NCI-H446 treated with DMSO at 0.1 percent for 48 hours (cell line): ENCODE results near the gene MTMR2.
"Not testable (repeated sequence)": the region's sequence is repeated elsewhere in the genome, so short reads cannot be mapped to it uniquely, and the experiment has no call there.

Experiments used
- DNase-seq: peaks from one replicate; lab custom pipeline; 2025; lab: John Stamatoyannopoulos, UW

MTMR2 gene

DNA sequence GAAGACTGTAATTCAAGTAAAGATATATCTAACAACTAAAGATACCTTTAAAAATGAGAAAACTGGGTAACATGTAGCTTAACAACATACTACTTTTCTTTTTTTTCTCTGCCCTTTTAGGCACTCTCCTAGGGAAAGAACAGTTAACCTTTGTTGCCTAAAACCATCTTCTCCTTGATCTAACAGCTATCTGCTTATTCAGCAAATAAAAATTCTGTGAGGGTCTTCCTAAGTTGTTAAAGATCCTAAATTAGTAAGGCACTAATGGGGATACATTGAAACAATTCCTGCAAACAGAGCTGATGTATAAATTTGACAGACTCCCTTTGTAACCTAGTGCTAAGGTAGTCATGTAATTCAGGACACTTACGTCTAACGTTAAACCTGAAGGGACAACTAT is 39.1 kb downstream of the MTMR2 start:
- no peak for DNase-seq

DNA sequence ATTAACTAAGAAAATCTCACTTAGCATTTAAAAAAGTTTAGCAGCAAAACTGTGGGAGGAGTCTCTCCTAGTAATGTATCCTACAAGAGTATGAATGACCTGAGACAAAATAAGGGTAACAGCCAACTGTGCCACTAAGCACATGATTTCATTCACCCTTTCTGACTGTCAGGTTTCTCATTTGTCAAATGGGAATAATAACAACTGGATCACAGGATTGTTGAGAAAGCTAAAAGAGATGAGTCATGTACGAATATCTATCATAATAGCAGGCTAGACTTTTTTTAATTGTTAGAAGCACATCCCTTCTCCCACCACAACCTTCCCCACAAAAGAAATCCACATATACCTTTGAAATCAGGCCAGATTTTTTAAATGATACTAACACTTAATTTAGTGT is 39.5 kb downstream of the MTMR2 start:
- peak; percentile 31 for DNase-seq

DNA sequence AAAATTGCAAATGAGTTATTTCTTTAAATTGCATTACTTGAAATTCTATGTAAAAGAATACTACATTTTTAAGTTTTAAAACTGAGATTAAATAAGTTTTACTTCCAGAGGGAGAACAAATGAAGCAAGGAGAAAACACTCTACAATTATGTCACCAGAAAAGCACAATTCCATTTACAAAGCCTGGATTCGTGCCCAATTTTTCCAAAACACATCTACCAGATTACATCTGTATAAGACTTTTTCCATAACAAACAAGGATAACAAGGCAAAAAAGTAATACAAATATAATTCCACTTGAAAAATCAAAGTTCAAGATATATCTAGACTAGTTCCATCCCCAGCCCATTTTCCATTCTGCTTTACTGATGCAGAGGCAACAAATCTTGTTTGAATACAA is 40.5 kb downstream of the MTMR2 start:
- DNase-seq, result no peak

DNA sequence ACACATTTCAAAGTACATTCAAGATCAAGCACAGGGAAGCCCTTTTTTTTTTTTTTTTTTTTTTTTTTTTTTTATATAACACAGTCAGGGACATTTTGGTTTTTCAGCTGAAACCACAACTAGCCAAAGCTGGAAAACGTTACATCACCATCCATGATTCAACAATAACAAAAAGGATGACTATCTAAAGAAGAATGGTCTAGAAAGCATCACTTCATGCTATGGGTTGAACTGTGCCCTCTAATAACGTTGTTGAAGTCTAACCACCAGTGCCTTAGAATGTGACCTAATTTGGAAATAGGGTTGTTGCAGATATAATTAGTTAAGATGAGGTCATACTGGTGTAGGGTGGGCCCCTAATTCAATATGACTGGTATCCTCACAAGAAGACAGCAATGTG is 46.6 kb downstream of the MTMR2 start:
- DNase-seq, result no peak

DNA sequence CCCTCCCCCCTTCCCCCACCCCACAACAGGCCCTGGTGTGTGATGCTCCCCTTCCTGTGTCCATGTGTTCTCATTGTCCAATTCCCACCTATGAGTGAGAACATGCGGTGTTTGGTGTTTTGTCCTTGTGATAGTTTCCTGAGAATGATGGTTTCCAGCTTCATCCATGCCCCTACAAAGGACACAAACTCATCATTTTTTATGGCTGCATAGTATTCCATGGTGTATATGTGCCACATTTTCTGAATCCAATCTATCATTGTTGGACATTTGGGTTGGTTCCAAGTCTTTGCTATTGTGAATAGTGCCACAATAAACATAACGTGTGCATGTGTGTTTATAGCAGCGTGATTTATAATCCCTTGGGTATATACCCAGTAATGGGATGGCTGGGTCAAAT is 53.0 kb downstream of the MTMR2 start:
- DNase-seq, result not testable (repeated sequence)

DNA sequence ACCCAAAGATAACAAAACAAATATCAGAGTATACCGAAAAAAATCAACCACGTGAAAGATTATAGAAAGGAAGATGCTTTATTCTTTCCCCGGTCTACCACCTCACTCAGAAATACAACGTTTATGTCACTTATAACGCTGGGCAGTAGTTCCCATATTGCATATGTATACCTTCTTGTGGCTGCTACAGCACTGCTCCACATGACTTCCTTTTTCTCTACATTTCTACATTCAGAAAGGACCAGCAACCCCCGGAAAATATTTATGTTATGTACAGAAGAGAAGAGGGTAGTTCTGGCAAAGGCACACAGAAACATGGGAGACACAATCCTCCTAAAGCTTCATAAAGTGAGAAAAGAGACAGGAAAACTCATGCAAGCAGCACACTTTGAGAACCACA is 56.8 kb downstream of the MTMR2 start:
- DNase-seq, result no peak

DNA sequence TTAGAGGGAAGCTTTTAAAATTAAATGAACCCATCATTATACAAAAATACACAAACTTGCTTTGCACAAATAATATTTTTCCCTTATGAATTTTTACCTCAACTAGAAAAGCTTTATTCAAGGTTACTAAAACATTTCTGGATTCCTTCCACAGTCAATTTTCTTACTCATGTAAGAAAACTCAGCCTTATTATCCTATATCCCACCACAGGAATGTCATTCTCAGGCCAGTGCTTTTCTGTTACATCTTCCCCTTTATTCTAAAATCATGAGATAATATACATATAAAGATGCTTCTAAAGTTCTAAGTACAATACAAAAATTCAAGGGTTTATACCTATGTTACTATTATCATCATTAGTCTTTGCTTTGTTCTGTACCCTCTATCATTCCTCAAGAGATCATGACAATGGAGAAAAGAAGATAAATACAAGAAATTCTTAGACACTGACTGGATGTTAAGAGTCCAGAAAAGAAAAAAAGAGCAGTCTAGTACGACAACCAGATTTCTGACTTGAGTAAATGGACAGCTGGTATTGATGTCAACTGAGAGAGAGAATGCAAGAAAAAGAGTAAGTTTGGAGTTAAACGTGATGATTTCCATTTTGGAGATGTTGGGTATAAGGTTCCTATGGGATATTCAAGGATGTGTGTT is 60.3 kb downstream of the MTMR2 start:
- no peak for DNase-seq

DNA sequence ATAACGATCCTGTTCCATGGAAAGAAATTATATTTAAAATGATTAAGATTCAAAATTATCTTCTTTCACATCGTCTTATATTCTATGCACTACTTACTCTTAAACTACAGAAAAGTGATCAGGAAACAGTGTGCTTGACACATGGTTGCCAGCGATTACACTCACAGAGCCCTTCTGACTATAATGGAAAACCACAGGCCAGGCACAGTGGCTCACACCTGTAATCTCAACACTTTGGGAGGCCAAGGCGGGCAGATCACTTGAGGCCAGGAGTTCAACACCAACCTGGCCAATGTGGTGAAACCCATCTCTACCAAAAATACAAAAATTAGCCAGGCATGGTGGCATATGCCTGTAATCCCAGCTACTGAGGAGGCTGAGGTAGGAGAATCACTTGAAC is 63.9 kb downstream of the MTMR2 start:
- DNase-seq, result not testable (repeated sequence)

DNA sequence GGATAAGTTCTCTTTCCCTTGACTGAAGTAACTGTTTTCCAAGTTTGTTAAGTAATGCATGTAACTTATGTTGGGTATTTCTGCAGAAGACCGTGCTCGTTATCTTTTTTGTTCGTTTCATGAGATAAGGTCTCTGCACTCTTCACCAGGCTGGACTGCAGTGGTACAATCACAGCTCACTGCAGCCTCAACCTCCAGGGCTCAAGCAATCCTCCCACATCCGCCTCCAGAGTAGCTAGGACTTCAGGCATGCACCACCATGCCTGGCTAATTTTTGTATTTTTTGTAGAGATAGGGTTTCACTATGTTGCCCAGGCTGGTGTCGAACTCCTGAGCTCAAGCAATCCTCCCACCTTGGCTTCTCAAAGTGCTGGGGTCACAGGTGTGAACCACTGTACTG is 69.5 kb downstream of the MTMR2 start:
- DNase-seq, result not testable (repeated sequence)

DNA sequence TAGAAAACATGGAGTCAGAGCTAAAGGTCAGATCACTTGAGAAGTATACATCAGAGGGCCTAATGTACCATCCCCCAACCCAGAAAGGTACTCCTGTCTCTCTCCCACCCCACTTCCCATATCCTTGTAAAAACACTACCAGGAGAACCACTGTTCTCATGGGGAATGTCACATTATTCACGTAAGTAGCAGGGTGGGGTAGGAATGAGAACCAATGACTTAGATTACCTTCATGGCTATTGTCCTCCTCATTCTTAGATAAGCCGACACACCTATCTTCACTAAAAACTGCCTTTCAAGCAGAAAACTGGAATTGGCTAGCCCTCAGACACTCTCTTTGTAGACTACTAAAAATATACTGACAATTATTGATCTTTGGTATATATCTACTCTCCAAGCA is 70.0 kb downstream of the MTMR2 start:
- no peak for DNase-seq

DNA sequence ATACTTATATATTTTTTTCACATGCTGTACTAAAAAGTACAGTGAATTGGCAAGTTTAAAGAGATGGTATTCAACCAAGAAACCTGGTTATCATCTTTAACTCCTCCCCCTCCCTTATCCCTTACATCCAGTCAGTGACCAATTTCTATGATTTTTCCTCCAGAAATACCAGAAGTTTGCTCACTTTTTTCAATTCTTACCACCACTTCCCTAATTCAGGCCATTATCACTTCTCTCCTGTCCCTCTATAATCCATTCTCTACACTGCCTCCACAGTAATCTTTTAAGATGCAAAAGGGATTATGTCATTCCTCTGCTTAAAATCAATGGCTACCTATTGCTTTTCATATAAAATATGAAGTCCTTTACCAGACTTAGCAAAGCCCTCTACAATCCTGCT is 70.8 kb downstream of the MTMR2 start:
- no peak for DNase-seq

DNA sequence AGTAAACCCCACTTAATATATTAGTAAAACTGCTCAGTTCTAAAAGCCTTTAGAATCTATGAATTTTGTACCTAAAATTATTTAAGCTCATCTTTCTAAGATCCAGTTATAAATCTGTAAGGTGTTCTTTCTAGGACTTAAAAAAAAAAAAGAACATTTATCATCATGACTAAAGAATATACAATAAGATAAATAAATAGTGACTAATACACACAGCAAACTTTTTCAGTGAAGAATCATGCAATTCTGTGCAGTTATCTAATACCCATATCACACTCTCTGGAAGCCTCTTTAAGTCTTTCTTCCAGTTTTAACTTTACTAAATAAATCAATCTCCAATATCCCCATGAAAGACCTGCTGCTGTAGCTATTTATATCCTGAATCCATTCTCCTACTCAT is 73.8 kb downstream of the MTMR2 start:
- no peak for DNase-seq

DNA sequence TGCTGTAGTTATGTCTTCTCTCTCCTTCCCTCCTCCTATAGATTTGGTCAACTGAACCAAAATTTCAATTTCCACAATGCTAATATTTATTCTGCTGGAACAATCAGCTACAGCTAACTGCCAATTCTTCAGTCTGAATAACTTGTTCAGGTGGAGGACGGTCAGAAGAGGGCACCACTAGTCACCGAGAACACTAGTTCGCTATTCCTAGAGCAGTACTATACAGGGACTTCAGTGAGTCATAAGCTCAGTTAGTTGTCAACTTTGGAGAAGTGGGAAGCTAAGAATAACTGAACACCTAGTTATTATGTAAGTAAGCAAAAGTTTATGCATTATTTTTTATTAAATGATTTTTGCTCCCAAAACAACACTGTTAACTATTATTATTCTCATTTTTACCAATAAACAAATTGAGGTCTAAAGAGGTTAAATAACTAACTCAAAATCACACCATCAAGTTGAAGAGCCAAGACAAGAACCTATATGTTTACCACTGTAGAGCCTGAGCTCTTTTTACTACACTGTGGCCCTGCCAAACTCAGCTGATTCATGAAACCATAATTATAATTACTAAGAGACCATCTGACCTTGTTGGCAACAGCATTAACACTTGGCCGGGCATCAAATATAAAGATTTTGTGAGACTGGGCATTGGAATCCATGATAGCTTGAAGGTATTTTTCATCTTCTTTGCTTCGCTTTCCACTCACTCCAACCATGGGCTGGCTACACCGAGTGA is 74.7 kb downstream of the MTMR2 start:
- DNase-seq, result peak; percentile 80

DNA sequence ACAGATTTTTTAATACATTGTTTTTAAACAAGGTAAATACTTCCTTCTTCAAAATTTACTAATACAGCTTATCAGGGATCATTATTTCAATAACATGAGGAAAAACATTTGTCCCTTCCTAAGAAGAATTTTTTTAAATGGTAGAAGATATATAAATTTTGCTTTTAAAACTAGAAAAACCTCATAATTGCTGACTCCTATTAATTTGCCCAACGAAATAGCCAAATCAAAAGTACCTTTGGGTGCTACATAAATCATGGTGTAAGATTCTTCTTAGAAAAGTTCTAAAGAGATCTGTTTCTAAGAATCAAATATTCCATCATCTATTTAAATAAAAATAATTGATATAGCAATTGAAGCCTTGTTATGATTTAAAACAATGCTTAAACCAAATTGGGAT is 78.7 kb downstream of the MTMR2 start:
- no peak for DNase-seq

DNA sequence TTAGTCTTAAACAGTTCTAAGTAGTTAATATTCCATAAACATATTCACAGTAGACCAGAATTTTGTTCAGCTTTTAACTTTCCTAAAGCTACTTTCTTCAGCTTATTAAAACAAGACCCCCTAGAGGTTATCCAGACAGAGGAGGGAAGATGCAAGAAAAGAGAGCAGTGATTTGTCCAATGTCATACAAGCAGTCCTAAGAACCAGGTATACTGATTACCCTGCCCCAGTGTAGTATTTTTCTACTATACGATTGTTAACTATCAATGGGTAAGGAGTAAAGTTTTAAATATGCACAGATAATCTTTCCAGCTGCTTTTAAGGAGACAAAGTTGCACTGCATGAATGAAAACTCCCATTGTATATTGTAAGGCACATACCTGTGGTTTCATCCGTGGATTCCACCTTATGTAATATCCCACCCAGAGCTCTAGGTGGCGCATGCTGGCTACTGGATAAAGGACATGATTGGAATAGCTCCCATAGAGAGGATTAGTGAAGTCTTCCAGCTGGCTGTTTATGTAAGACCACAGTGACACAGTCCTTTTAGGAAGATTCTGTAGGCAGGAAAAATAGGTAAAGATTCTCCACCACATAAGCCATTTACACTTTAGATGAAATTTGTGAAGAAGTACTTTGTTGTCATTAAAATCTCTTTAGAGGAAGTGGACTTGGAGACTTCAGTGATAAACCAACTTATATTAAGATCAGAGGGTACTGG is 88.0 kb downstream of the MTMR2 start:
- DNase-seq, result peak; percentile 78

DNA sequence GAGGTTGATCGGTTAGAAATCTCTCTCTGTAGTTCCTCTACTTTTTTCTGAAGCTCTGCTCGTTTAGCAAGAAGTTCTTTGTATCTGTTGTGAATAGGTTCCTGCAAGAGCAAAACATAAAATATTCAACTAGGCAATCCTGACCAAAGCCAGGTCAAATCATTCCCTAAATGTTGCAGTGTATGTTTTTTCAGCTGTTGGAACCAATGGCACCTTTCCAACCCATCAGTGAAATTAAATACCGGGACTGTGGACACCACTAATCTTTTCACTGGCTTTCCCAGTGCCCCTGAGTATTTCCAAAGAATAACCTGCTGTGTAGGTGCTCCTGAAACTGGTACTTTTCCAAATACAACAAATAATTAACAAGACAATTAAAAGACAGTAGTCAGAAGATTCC is 88.6 kb downstream of the MTMR2 start:
- DNase-seq, result no peak

DNA sequence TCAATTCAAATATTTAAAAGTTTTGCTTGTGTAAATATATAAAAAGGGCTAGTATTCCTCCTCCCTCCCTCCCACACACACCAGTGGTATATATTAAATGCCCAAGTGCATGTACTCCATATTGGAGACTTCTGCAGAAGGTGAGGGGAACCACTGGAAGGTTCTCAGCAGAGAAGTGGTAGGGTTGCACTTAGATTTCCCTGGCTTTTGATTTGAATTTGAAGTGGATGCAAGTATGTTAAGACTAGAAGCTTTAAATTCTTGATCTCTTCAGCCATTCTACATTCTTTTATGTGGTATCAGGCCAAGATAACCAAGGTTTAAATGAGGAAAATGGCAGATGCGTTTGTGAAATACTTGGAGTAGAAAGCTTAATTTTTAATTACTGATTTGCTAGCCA is 90.5 kb downstream of the MTMR2 start:
- no peak for DNase-seq

DNA sequence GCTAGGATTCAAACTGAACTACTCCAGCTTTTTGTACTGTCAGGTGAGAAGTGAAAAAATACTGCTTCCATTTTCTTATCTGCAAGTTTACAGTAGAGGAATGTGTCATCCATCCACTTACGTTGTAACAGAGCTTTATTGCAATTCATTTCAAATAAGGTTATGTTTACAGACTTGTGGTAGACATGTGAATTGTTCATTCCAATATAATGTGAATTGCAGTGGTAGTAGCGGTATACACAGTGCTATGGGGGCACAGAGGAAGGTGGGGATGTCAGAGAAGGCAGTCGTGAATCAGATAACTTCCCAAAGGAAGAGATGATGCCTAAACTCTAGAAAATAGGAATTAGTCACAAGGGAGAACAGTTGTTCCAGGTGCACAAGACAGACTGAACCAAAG is 91.1 kb downstream of the MTMR2 start:
- DNase-seq, result no peak

DNA sequence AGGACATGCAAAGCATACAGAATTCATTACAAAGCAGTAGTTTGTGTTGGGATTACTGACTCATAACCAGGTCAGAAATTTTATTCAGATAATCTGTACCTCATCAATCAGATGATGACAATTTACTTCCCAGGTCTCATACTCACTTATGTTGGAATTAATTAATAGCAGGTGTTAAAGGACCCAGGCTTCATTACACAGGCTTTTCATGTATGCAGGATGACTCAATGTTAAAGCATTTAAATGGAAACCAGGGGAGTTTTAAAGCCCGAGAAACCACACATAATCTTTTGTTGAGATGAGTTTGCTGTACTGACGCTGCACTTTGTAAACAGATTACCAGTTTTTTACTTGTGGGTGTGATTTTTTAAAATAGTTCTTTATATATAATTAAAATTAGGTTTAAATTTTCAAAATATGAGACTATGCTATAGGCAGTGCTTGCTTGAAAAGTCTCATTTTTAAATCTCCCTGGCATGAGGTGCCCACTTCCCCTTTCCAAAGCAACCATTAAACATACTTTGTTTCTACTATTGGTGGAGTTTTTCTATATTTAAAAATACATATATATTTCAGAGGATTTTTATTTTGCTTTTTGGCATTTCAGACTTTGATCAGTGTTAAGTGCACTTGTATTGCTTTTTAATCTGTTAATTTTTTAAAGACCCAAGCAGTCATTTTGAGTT is 92.6 kb downstream of the MTMR2 start:
- no peak for DNase-seq

DNA sequence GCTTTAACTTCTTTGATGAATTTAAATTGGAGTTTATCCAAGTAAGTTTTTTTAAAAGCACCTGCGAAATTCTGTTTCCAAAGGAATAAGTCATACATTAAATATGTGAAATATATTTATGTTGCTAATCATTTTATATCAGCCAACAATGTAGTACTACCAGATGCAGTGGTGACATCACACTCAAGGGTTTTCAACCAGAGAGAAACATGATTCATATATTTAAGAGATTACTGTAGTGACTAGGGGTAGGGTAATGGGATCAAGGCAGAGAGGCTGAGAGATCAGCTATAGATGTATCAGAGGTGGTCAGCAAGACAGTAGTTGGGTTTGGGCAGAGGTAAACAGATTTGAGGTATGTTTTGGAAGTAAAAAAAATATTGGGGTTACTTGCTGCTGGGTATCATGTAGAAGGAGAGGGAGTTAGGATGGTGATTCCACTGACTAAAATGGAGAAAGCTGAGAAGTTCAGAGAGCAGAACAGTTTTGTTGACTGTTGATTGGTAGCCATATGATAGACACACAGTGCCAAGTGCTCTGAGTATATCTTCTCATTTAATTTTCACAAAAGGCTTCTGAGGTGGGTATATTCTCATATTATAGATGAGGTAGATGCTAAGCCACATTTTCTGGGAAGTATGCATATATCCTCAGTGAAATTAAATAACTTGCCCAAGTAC is 94.2 kb downstream of the MTMR2 start:
- DNase-seq, result no peak

DNA sequence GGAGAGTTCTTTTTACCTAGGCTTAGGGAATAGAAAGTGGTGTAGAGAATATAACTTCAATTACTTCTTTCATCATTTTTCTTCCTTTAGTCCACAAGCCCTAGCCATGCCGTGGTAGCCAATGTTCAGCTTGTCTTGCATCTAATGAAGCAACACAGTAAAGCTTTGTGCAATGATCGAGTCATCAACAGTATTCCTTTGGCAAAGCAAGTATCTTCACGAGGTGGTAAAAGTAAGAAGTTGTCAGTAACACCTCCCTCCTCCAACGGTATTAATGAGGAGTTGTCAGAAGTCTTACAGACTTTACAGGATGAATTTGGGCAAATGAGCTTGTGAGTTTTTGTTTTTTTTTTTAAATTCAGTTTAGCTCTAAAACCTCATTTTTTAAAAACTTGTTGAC is 96.2 kb downstream of the MTMR2 start:
- DNase-seq, result no peak

DNA sequence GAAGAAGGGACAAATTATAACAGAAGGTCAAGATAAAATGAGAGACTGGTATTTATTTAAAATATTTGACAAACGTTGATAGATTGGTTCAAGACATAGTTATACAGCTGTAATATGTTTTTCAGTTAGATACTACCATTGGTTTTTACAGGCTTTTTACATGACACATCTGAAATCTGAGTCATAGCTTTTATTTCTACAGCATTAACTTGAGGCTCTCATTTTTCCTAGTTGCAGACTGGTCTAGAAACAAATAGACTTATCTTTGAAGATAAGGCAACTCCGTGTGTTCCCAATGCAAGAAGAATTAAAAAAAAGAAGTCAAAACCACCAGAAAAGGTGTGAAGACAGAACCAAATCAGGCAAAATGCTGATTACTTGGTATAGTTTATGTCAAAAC is 102.3 kb downstream of the MTMR2 start:
- DNase-seq, result no peak
